ENCODE results near the gene LENG1. TPM values are rescaled to one million over a fixed set of nuclear protein-coding genes. Genes with fewer than 3 reads are reported as not detected.

Gene LENG1
- total and polyA plus RNA-seq, 2 experiments from 2014 or later = 4.7 to 17.2 TPM

DNA sequence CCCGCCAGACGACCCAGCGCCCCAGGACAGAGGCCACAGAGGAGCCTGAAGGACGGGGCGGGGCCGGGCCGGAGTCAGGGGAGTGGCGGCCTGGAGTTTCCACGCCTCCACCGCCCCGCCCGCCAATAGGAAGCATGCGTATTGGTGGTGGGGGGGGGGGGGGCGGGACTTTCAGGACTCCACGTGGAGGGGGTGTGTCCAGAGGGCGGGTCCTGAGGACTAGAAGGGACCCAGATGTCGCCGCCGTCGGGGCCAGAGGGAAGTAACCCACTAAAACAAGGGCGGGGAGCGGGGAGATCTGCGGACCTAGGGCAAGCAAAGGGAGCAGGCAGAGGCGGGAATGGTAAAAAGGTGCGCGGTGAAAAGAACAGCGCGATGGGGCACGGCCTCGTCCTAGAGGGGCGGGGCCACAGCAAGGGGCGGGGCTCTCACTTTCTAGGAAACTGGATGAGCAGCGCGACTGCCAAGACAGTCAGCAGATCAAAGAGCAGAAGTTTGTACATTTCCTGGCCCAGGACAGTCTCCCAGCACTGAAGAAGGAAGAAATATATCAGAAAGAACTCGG is 2.8 kb upstream of the LENG1 start:
- Histone ChIP-seq H3K4me2 (peak overlapping the region; percentile 76), H3K36me3 (ENCODE audit: insufficient read depth) (no peaks in the 10 kb centered on the region), H3K4me3 (peak overlapping the region; percentile 58), H3K27me3 (ENCODE audit: insufficient read depth) (peaks cover 7% of the 10 kb centered on the region; the same call in 1 of the 2 replicates), H3K9me2 (ENCODE audit: insufficient read depth) (no peaks in the 10 kb centered on the region), H3K79me2 (replicated peaks; ENCODE audit: insufficient read depth) (peaks cover 9% of the 10 kb centered on the region; the same call in 1 of the 2 replicates), H2AFZ (no peak overlapping the region), H4K20me1 (replicated peaks; ENCODE audit: insufficient read depth) (peaks cover 2% of the 10 kb centered on the region; the same call in 1 of the 2 replicates), H3F3A (replicated peaks; ENCODE audit: low read depth) (peaks cover 27% of the 10 kb centered on the region), H3K27ac (ENCODE audit: low read depth) (no peak overlapping the region), H3K4me1 (ENCODE audit: insufficient read depth) (peaks cover 8% of the 10 kb centered on the region; the same call in 1 of the 2 replicates)
- Mint-ChIP-seq H3K36me3 (ENCODE audit: low read depth) (peaks cover 8% of the 10 kb centered on the region), H3K4me1 (peaks cover 39% of the 10 kb centered on the region), H3K9me3 (peaks cover 2% of the 10 kb centered on the region; the same call in 2 of the 3 replicates), H3K27ac (peak overlapping the region; percentile 90; the same call in 1 of the 2 replicates), H3K4me3 (peak overlapping the region; percentile 86), H3K27me3 (ENCODE audit: insufficient read depth, low read depth, poor library complexity) (peaks cover 48% of the 10 kb centered on the region)
- TF ChIP-seq EZH2 (IDR thresholded peaks at IDR 0.05; ENCODE audit: low read depth, unreplicated experiment) (no peak), ZNF462 (CRISPR knock-in tag; IDR thresholded peaks at IDR 0.05) (no peak), ZNF331 (CRISPR knock-in tag; IDR thresholded peaks at IDR 0.05; ENCODE audit: low read depth) (no peak), JUNB (IDR thresholded peaks at IDR 0.05; ENCODE audit: unreplicated experiment) (no peak), ZNF114 (CRISPR knock-in tag; IDR thresholded peaks at IDR 0.05) (no peak), STAT1 (IDR thresholded peaks at IDR 0.05; ENCODE audit: unreplicated experiment) (no peak), POLR2AphosphoS5 (IDR thresholded peaks at IDR 0.05; ENCODE audit: low read depth) (no peak), EZH2phosphoT487 (IDR thresholded peaks at IDR 0.05; ENCODE audit: unreplicated experiment) (no peak), CREB1 (CRISPR knock-in tag; IDR thresholded peaks at IDR 0.05; ENCODE audit: low read depth) (no peak), NANOG (IDR thresholded peaks at IDR 0.05; ENCODE audit: borderline replicate concordance) (no peak)
- TF ChIP-seq, protein P1, sequence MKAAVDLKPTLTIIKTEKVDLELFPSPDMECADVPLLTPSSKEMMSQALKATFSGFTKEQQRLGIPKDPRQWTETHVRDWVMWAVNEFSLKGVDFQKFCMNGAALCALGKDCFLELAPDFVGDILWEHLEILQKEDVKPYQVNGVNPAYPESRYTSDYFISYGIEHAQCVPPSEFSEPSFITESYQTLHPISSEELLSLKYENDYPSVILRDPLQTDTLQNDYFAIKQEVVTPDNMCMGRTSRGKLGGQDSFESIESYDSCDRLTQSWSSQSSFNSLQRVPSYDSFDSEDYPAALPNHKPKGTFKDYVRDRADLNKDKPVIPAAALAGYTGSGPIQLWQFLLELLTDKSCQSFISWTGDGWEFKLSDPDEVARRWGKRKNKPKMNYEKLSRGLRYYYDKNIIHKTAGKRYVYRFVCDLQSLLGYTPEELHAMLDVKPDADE (IDR thresholded peaks at IDR 0.05) = no peak
- TF ChIP-seq, protein P2, sequence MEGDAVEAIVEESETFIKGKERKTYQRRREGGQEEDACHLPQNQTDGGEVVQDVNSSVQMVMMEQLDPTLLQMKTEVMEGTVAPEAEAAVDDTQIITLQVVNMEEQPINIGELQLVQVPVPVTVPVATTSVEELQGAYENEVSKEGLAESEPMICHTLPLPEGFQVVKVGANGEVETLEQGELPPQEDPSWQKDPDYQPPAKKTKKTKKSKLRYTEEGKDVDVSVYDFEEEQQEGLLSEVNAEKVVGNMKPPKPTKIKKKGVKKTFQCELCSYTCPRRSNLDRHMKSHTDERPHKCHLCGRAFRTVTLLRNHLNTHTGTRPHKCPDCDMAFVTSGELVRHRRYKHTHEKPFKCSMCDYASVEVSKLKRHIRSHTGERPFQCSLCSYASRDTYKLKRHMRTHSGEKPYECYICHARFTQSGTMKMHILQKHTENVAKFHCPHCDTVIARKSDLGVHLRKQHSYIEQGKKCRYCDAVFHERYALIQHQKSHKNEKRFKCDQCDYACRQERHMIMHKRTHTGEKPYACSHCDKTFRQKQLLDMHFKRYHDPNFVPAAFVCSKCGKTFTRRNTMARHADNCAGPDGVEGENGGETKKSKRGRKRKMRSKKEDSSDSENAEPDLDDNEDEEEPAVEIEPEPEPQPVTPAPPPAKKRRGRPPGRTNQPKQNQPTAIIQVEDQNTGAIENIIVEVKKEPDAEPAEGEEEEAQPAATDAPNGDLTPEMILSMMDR (conservative IDR thresholded peaks at IDR 0.05; ENCODE audit: low read depth in 2 of 2) = no peak
- TF ChIP-seq, protein P3, sequence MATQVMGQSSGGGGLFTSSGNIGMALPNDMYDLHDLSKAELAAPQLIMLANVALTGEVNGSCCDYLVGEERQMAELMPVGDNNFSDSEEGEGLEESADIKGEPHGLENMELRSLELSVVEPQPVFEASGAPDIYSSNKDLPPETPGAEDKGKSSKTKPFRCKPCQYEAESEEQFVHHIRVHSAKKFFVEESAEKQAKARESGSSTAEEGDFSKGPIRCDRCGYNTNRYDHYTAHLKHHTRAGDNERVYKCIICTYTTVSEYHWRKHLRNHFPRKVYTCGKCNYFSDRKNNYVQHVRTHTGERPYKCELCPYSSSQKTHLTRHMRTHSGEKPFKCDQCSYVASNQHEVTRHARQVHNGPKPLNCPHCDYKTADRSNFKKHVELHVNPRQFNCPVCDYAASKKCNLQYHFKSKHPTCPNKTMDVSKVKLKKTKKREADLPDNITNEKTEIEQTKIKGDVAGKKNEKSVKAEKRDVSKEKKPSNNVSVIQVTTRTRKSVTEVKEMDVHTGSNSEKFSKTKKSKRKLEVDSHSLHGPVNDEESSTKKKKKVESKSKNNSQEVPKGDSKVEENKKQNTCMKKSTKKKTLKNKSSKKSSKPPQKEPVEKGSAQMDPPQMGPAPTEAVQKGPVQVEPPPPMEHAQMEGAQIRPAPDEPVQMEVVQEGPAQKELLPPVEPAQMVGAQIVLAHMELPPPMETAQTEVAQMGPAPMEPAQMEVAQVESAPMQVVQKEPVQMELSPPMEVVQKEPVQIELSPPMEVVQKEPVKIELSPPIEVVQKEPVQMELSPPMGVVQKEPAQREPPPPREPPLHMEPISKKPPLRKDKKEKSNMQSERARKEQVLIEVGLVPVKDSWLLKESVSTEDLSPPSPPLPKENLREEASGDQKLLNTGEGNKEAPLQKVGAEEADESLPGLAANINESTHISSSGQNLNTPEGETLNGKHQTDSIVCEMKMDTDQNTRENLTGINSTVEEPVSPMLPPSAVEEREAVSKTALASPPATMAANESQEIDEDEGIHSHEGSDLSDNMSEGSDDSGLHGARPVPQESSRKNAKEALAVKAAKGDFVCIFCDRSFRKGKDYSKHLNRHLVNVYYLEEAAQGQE (IDR thresholded peaks at IDR 0.05; ENCODE audit: unreplicated experiment) = no peak
- ATAC-seq (peak; percentile 17), DNase-seq (ENCODE audit: low spot score) (peak; percentile 90)

Data from GM23338 (cell line).